HL-60 (cell line): ENCODE data around the gene CDK5R1.
A peak's percentile ranks its signal among the peaks of the same experiment; 100 is the strongest.

ENCODE experiments used
- DNase-seq, 2 experiments: peaks; one replicate each; pipeline ENCODE4 v3.0.0-alpha.2; 2010 to 2020; ENCODE audit warnings: low read depth in 1 of 2, low spot score in 1 of 2
- H3K27ac ChIP-seq: fragments of 250-450 bp; sonication (Bioruptor Pico); replicated peaks from 2 replicates; pipeline ENCODE4 v1.5.1; 2020; ENCODE audit warnings: mild to moderate bottlenecking, moderate library complexity
- H3K27me3 ChIP-seq: fragments of 250-450 bp; sonication (Bioruptor Pico); 2 replicates; pipeline ENCODE4 v1.5.1; 2021; ENCODE audit warnings: mild to moderate bottlenecking, moderate library complexity; ENCODE audit not compliant: insufficient read depth, poor library complexity, severe bottlenecking
- H3K4me3 ChIP-seq: replicated peaks from 2 replicates; pipeline ENCODE4 v1.5.1; 2011; ENCODE audit warnings: mild to moderate bottlenecking, control low read depth, low read length; ENCODE audit not compliant: insufficient read depth
- CTCF ChIP-seq: IDR thresholded peaks from one replicate; pipeline ENCODE4 v1.5.1; 2011; ENCODE audit warnings: low read length, control low read depth, inconsistent platforms; ENCODE audit not compliant: insufficient read depth
- GABPA ChIP-seq: IDR thresholded peaks from 2 replicates; pipeline ENCODE4 v1.6.1; 2012; ENCODE audit warnings: low read depth
- POLR2AphosphoS5 ChIP-seq: IDR thresholded peaks from 2 replicates; pipeline ENCODE4 v1.6.1; 2012; ENCODE audit warnings: low read depth
- SPI1 ChIP-seq: IDR thresholded peaks from 2 replicates; pipeline ENCODE4 v1.6.1; 2012; ENCODE audit warnings: low read depth, mild to moderate bottlenecking, borderline replicate concordance
- TF ChIP-seq, protein P1 (sequence below): IDR thresholded peaks from 2 replicates; pipeline ENCODE4 v1.6.1; 2012; ENCODE audit warnings: low read depth; ENCODE audit not compliant: insufficient replicate concordance

Gene CDK5R1

DNA sequence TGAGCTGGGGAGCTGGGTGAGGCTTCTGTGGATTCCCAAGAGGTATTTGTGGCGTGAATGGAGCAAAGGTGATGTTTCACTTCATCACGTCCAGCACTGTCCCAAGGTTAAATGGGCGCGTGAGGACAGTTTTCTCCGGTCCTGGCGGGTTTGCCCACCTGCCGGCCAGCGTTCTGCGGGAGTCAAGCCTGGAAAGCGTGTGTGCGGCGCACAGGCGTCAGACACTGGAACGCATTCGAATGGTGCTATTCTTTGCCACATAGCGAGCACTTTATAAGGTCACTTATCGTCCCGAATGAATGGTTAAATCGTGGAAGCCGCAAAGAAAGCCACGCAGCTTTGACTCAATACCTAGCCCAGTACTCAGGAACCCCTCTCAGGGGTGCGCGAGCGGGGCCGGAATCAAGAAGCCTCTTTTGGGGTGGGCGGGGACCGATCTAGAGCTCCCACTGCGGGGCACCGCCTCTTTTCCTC lies 42.9 kb upstream of the CDK5R1 start:
- TF ChIP-seq CTCF (no peak), SPI1 (no peak), GABPA (no peak), POLR2AphosphoS5 (no peak)
- TF ChIP-seq, protein P1, sequence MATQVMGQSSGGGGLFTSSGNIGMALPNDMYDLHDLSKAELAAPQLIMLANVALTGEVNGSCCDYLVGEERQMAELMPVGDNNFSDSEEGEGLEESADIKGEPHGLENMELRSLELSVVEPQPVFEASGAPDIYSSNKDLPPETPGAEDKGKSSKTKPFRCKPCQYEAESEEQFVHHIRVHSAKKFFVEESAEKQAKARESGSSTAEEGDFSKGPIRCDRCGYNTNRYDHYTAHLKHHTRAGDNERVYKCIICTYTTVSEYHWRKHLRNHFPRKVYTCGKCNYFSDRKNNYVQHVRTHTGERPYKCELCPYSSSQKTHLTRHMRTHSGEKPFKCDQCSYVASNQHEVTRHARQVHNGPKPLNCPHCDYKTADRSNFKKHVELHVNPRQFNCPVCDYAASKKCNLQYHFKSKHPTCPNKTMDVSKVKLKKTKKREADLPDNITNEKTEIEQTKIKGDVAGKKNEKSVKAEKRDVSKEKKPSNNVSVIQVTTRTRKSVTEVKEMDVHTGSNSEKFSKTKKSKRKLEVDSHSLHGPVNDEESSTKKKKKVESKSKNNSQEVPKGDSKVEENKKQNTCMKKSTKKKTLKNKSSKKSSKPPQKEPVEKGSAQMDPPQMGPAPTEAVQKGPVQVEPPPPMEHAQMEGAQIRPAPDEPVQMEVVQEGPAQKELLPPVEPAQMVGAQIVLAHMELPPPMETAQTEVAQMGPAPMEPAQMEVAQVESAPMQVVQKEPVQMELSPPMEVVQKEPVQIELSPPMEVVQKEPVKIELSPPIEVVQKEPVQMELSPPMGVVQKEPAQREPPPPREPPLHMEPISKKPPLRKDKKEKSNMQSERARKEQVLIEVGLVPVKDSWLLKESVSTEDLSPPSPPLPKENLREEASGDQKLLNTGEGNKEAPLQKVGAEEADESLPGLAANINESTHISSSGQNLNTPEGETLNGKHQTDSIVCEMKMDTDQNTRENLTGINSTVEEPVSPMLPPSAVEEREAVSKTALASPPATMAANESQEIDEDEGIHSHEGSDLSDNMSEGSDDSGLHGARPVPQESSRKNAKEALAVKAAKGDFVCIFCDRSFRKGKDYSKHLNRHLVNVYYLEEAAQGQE = no peak
- peak overlapping the region; percentile 99 for H3K4me3 ChIP-seq

GRCh38 chr17:32444301-32445073 lies 42.3 kb upstream of the CDK5R1 start, which contains the start of gene PSMD11:
TSS of gene PSMD11 (plus strand) at chr17:32444510. CDS start at chr17:32444524, 14 bp downstream.
- Histone ChIP-seq H3K27me3 (no peaks in the 10 kb centered on the region), H3K27ac (peak within 1 kb of the TSS; percentile 87), H3K4me3 (peak within 1 kb of the TSS; percentile 99)
- DNase-seq = peak; percentile 86 to 98
- TF ChIP-seq, protein P1 = no peak
- TF ChIP-seq POLR2AphosphoS5 (peak; percentile 29; the same call in 1 of the 2 replicates), SPI1 (no peak), GABPA (peak; percentile 100), CTCF (peak; percentile 68)

More for the DNA sequence above, 42.9 kb upstream of the CDK5R1 start:
- no peaks in the 10 kb centered on the region for H3K27me3 ChIP-seq
- H3K27ac ChIP-seq = no peak overlapping the region
- no peak for DNase-seq

DNA sequence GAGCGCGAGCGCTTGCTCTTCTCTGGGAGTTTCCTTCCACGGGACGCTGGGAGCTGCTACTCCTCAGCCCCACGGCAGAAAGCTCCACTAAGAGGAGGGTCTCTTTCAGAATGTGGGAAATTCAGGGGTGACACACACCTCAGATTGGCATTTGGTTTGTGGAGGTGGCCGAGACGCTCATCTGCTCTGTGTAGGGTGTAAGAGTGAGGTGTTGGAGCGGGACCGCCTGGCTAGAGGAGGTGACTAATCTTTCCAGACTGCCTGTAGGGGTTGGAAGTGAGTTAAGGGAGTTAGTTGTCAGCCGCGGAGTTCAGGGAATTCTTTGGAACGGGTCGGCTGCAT lies 41.7 kb upstream of the CDK5R1 start:
- peak; percentile 15 to 36 for DNase-seq
- H3K27me3 ChIP-seq = no peaks in the 10 kb centered on the region
- H3K27ac ChIP-seq = peak overlapping the region; percentile 87
- H3K4me3 ChIP-seq = peak overlapping the region; percentile 99
- no peak for TF ChIP-seq SPI1
- TF ChIP-seq CTCF = no peak
- TF ChIP-seq, protein P1 = no peak
- TF ChIP-seq POLR2AphosphoS5 = no peak
- TF ChIP-seq GABPA = no peak
